ENCODE results near the gene ZNF366.

The ZNF366 gene

DNA sequence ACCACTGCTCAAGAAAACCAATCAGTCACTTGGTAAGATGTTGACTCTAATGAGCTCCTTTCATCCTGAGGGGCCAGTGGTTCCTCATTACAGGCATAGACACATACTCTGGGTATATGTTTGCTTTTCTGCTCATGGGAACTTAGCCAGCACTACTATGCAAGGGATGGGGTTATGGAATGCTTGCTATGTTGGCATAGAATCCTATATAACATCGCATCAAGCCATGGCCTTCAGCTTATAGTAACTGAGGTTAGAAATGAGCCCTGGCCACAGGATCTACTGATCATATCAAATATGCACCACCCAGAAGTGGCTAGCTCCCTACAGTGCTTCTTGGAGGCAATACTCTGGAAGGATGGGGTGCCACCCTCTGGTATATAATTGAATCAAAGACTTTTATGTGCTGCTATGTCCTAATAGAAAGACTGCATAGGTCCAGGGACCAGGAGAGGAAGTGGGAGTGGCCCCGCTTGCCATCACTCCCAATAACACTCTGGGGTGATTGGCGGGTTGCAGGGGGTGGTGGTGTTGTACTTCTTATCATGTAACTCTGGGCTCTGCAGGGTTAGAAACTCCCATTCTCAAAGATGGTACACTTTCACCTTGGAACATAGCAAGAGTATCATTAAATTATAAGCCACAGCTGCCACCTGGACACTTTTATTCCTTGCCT, 70.3 kb downstream of the ZNF366 start:
- Histone ChIP-seq H3K27me3 (ENCODE audit: insufficient read depth, low read length) (no peaks in the 10 kb centered on the region), H3K27ac (ENCODE audit: low read depth, low read length) (no peak overlapping the region), H3K36me3 (ENCODE audit: insufficient read depth, low read length) (no peaks in the 10 kb centered on the region), H3K4me3 (ENCODE audit: low read length) (no peak overlapping the region), H3K4me1 (ENCODE audit: insufficient read depth, low read length) (no peaks in the 10 kb centered on the region), H3K9me3 (ENCODE audit: insufficient read depth, low read depth, low read length) (no peaks in the 10 kb centered on the region), H3K9ac (ENCODE audit: low read depth, low read length) (no peak overlapping the region)
- WGBS = 90% methylated on average over 2 of the region's 3 CpGs

DNA sequence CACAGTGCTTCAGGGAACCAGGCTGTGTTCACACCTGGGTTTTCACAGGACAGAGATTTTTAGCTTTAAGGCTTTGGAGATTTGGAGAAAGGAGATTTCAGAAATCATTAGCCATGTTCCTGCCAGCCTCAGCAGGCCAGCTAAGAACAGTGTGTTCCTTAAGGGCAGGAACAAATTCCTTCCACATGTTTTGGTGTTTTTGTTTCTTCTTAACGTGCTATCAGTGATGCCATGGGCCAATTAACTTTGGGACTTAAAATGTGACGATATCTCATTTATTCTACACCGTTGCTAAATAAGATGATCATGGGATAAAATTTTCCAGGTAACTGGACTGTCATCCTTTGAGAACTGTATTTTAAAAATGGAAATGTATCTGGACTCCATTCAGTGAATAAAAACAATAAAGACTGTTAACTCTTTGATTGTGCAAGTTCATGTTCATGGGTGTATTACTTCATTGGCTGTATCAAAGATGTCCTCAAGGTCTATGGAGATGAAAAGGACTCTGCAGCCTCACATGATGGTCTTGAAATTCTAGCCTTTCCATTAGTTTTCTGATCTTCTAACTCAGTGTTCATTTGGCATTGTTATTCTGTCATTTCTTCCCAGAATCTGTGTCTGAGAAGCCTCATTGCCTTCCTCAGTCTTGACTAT, 72.3 kb downstream of the ZNF366 start:
- H3K9ac ChIP-seq (ENCODE audit: low read depth, low read length) = no peak overlapping the region
- 95% methylated on average over 3 of the region's 3 CpGs for WGBS
- no peaks in the 10 kb centered on the region for H3K9me3 ChIP-seq (ENCODE audit: insufficient read depth, low read depth, low read length)
- H3K4me1 ChIP-seq (ENCODE audit: insufficient read depth, low read length) = no peaks in the 10 kb centered on the region
- H3K27me3 ChIP-seq (ENCODE audit: insufficient read depth, low read length) = no peaks in the 10 kb centered on the region
- no peaks in the 10 kb centered on the region for H3K36me3 ChIP-seq (ENCODE audit: insufficient read depth, low read length)
- no peak overlapping the region for H3K4me3 ChIP-seq (ENCODE audit: low read length)
- no peak overlapping the region for H3K27ac ChIP-seq (ENCODE audit: low read depth, low read length)

DNA sequence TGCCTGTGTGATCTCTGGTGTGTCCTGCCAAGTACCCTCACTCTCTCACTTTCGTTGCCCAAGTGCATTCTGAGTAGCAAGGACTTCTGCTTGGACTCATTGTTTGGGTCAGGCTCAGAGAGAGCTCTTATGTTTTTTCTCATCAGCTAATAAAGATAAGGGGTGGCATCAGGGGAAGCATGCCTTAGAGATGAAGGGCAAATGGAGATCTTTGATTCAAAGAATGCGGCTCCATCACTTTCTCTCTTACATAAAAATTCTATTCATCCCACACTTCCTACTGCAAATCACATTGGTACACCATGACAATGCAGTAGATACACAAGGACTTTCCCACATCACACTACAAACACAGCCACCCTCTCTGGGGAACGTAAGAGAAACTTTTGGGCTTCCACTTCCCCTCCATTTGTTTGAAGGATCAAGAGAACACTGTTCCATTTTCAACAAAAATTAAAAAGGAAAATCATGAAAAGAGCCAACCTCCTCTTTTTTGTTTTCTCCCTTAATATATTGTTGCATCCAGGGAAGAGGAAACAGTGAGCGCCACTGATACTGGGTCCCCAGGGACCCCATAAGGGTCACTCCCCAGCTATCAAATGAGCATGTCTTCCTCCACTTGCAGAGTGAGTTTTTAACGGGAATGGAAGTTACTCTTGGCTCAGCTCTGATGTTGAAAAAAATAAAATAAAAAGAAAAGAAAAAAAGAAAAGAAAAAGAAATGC, 73.0 kb downstream of the ZNF366 start:
- Histone ChIP-seq H3K4me1 (ENCODE audit: insufficient read depth, low read length) (no peaks in the 10 kb centered on the region), H3K27ac (ENCODE audit: low read depth, low read length) (no peak overlapping the region), H3K27me3 (ENCODE audit: insufficient read depth, low read length) (no peaks in the 10 kb centered on the region), H3K4me3 (ENCODE audit: low read length) (no peak overlapping the region), H3K9me3 (ENCODE audit: insufficient read depth, low read depth, low read length) (no peaks in the 10 kb centered on the region), H3K36me3 (ENCODE audit: insufficient read depth, low read length) (no peaks in the 10 kb centered on the region), H3K9ac (ENCODE audit: low read depth, low read length) (no peak overlapping the region)
- WGBS = 90% methylated on average over 5 of the region's 5 CpGs

DNA sequence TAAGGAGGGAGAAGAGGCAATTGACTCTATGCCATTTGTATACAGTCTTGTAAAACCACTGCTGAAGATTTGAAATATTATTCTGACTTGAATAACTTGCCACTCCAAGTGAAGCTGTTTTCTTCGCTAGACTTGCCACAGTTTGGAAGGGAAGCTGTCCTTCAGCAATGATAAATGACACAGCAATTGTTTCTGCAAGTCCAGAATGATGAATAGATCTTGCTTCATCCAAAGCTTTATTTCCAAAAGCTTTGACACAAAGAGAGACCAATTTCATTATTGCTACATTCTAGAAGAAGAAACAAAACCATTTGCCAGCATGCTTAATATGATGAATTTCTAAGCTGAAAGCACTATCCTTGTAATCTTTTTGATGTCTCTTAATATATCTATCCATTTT, 73.7 kb downstream of the ZNF366 start:
- WGBS = 100% methylated on average over 1 of the region's 1 CpG
- H3K9me3 ChIP-seq (ENCODE audit: insufficient read depth, low read depth, low read length) = no peaks in the 10 kb centered on the region
- H3K27ac ChIP-seq (ENCODE audit: low read depth, low read length) = no peak overlapping the region
- no peak overlapping the region for H3K9ac ChIP-seq (ENCODE audit: low read depth, low read length)
- no peaks in the 10 kb centered on the region for H3K36me3 ChIP-seq (ENCODE audit: insufficient read depth, low read length)
- no peaks in the 10 kb centered on the region for H3K27me3 ChIP-seq (ENCODE audit: insufficient read depth, low read length)
- H3K4me3 ChIP-seq (ENCODE audit: low read length) = no peak overlapping the region
- no peaks in the 10 kb centered on the region for H3K4me1 ChIP-seq (ENCODE audit: insufficient read depth, low read length)

DNA sequence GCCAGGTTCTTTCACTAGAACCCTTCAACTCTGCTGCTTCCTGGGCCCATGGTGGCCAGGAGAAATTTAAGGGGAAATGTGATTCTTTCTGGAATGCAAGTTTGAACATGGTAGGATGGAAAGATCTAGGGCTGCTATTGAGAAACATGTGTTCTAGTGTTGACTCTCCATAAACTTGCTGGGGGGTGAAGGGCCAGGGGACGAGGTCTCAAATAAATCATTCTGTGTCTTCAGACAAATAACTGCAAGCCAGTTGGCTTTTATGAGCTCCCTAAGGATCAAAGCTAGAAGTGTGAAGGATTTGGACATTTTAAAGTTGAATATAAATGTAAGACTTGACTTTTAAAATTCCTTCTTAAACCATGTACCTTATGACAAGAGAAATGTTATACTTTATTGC, 78.5 kb downstream of the ZNF366 start:
- 83% methylated on average over 1 of the region's 1 CpG for WGBS
- Histone ChIP-seq H3K9me3 (ENCODE audit: insufficient read depth, low read depth, low read length) (no peaks in the 10 kb centered on the region), H3K27me3 (ENCODE audit: insufficient read depth, low read length) (no peaks in the 10 kb centered on the region), H3K27ac (ENCODE audit: low read depth, low read length) (no peak overlapping the region), H3K4me1 (ENCODE audit: insufficient read depth, low read length) (no peaks in the 10 kb centered on the region; the same call in 1 of the 2 replicates), H3K4me3 (ENCODE audit: low read length) (no peak overlapping the region), H3K9ac (ENCODE audit: low read depth, low read length) (no peak overlapping the region), H3K36me3 (ENCODE audit: insufficient read depth, low read length) (no peaks in the 10 kb centered on the region)

DNA sequence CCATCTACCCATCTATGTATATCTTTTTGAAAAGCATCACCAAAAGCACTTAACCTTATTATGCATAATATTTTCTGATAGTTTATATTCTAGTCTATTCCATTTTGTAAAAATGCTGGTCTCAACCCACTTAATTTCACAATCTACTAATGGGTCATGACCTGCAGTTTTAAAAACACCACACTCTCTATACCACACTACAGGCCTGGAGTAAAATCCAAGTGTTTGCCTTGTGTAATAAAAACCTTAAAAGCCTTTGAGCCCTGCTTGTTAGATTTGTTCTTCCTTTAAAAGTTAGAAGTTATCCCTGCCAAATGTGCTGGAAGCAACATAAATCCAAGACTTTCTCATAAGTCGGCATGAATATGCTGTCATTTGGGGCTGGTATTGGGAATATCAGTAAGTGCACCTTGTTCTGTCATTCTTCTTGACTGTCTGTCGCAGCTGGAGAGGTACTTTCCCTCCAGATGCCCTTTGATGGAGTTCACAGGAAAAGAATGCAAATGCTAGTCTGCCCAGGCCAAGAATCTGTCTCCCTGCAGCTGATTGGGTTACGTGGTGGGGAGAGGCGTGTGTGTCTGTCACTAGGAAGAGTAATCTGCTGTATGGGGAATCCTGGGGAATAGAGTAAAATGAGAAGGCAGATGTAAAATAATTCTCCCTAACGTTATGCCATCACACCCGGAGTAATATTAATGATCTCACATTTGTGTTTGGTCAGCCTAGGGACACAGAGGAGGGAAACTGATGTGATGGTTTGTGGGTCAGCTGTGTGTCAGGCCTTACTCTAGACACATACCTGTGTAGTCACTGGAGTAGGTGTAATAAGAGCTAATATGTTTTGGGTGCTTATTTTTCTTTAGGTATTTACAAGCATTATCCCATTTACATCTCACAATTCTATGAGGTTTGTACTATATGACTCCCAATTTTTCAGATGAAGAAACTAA, 79.4 kb downstream of the ZNF366 start:
- no peaks in the 10 kb centered on the region for H3K36me3 ChIP-seq (ENCODE audit: insufficient read depth, low read length)
- H3K9me3 ChIP-seq (ENCODE audit: insufficient read depth, low read depth, low read length) = no peaks in the 10 kb centered on the region
- H3K27ac ChIP-seq (ENCODE audit: low read depth, low read length) = no peak overlapping the region
- H3K9ac ChIP-seq (ENCODE audit: low read depth, low read length) = no peak overlapping the region
- WGBS = 61% methylated on average over 6 of the region's 6 CpGs
- H3K27me3 ChIP-seq (ENCODE audit: insufficient read depth, low read length) = no peaks in the 10 kb centered on the region
- H3K4me1 ChIP-seq (ENCODE audit: insufficient read depth, low read length) = no peaks in the 10 kb centered on the region; the same call in 1 of the 2 replicates
- H3K4me3 ChIP-seq (ENCODE audit: low read length) = no peak overlapping the region

DNA sequence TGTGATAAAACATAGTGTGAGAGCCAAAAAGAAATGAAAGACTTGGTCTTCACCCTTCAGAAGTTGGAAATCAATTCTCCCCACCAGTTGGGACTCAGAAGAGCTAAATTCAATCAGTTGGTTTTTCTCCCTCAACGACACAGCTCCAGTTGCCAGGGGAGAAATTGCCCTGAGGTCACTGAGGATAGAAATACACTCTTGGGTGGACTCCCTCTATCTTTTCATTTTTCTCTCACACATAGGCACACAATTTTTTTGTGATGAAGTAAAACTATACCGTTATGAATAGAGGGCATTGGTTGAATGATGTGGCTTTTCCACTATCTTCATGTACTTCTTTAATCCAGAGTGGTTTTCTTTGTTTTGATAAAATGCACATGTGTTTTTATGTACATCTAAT, 80.2 kb downstream of the ZNF366 start:
- Histone ChIP-seq H3K27me3 (ENCODE audit: insufficient read depth, low read length) (no peaks in the 10 kb centered on the region), H3K4me3 (ENCODE audit: low read length) (no peak overlapping the region), H3K27ac (ENCODE audit: low read depth, low read length) (no peak overlapping the region), H3K9me3 (ENCODE audit: insufficient read depth, low read depth, low read length) (no peaks in the 10 kb centered on the region), H3K36me3 (ENCODE audit: insufficient read depth, low read length) (no peaks in the 10 kb centered on the region), H3K4me1 (ENCODE audit: insufficient read depth, low read length) (no peaks in the 10 kb centered on the region; the same call in 1 of the 2 replicates), H3K9ac (ENCODE audit: low read depth, low read length) (no peak overlapping the region)
- WGBS = 80% methylated on average over 1 of the region's 2 CpGs

DNA sequence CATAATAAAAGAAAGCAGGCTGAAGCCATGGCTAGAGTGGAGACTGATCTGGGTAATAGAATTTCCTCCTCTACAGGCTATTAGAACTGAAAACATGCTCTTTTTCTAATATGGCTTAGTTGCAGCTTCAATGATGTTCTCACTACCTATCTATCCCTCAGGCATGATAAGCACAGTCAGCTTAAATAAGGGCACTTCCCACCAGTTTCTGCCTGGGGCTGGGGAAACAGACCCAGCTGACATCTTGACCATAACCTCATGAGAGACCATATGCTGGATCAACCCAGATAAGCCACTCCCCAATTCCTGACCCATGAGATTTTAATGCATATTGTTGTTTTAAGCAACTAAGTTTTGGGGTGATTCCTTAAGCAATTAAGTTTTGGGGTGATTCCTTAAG, 81.2 kb downstream of the ZNF366 start:
- H3K27me3 ChIP-seq (ENCODE audit: insufficient read depth, low read length) = no peaks in the 10 kb centered on the region
- H3K36me3 ChIP-seq (ENCODE audit: insufficient read depth, low read length) = no peaks in the 10 kb centered on the region
- no peaks in the 10 kb centered on the region; the same call in 1 of the 2 replicates for H3K4me1 ChIP-seq (ENCODE audit: insufficient read depth, low read length)
- no peak overlapping the region for H3K9ac ChIP-seq (ENCODE audit: low read depth, low read length)
- no peak overlapping the region for H3K4me3 ChIP-seq (ENCODE audit: low read length)
- H3K27ac ChIP-seq (ENCODE audit: low read depth, low read length) = no peak overlapping the region
- H3K9me3 ChIP-seq (ENCODE audit: insufficient read depth, low read depth, low read length) = no peaks in the 10 kb centered on the region

DNA sequence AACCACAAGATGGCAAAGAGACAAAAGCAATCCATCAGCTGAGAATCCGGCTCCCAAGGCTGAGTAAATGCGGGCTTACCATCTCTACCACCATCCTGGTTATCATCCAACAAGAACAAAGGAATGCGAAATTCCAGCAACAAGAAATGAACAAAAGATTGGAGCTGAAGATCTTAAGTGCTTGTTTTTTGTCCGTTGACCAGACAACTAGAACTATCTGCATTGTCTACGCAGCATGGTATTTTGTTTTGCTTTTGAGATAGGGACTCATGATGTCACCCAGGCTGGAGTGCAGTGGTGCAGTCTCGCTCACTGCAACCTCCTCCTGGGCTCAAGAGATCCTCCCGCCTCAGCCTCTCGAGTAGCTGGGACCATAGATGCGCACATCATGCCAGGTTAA, 88.9 kb downstream of the ZNF366 start:
- no peaks in the 10 kb centered on the region for H3K4me1 ChIP-seq (ENCODE audit: insufficient read depth, low read length)
- H3K36me3 ChIP-seq (ENCODE audit: insufficient read depth, low read length) = no peaks in the 10 kb centered on the region
- no peak overlapping the region for H3K4me3 ChIP-seq (ENCODE audit: low read length)
- 88% methylated on average over 9 of the region's 9 CpGs for WGBS
- H3K27me3 ChIP-seq (ENCODE audit: insufficient read depth, low read length) = no peaks in the 10 kb centered on the region
- H3K9ac ChIP-seq (ENCODE audit: low read depth, low read length) = no peak overlapping the region
- H3K9me3 ChIP-seq (ENCODE audit: insufficient read depth, low read depth, low read length) = no peaks in the 10 kb centered on the region
- H3K27ac ChIP-seq (ENCODE audit: low read depth, low read length) = no peak overlapping the region

DNA sequence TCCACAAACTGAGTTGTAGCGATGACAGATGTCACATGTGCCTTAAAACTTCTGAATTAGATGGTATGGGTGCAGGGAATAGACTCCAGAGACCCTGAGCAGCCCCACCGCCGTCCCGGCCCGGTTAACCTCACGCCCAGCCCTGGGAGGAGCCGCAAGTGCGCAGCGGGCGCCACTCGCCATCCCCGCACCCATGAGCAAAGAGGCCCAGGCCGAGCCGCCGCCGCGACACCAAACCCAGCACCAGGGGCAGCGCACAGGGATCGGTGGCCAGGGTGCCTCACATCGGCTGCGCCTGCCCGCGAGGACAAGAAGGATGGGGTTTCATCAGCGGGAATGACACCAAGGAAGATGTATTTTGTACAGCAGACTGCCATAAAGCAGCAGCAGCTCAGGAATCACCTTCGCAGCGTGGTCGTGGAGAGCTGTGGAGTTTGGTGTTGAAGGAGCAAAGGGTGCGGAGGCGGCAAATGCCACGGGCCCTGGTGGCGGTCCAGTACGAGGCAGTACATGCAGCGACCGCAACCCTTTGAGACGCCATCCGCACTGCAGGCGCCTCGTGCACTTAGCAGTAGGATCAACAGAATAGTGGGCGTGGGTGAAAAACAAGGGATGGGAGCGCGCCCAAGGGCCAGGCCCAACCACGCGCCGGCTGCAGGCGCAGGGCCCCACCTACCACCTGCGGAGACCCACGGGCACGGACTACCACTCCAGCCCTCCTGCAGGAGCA, 89.7 kb downstream of the ZNF366 start:
- Histone ChIP-seq H3K4me1 (ENCODE audit: insufficient read depth, low read length) (no peaks in the 10 kb centered on the region), H3K27me3 (ENCODE audit: insufficient read depth, low read length) (no peaks in the 10 kb centered on the region), H3K9me3 (ENCODE audit: insufficient read depth, low read depth, low read length) (no peaks in the 10 kb centered on the region), H3K9ac (ENCODE audit: low read depth, low read length) (no peak overlapping the region), H3K36me3 (ENCODE audit: insufficient read depth, low read length) (no peaks in the 10 kb centered on the region), H3K4me3 (ENCODE audit: low read length) (no peak overlapping the region), H3K27ac (ENCODE audit: low read depth, low read length) (no peak overlapping the region)
- 96% methylated on average over 48 of the region's 48 CpGs for WGBS
